Stimulated activated CD4-positive, alpha-beta T cell treated with anti-CD3 and anti-CD28 coated beads, Interleukin-4, amount 100 ng/mL, for 24 hours (primary cell): ENCODE data around the gene HPS4.
A peak's percentile ranks its signal among the peaks of the same experiment; 100 is the strongest.

ENCODE experiments used
- DNase-seq: peaks from one replicate; pipeline ENCODE4 v3.0.0-alpha.2; 2020

The HPS4 gene

GRCh38 chr22:26496456-26496855 lies 12.9 kb upstream of the HPS4 start:
- DNase-seq: no peak

DNA sequence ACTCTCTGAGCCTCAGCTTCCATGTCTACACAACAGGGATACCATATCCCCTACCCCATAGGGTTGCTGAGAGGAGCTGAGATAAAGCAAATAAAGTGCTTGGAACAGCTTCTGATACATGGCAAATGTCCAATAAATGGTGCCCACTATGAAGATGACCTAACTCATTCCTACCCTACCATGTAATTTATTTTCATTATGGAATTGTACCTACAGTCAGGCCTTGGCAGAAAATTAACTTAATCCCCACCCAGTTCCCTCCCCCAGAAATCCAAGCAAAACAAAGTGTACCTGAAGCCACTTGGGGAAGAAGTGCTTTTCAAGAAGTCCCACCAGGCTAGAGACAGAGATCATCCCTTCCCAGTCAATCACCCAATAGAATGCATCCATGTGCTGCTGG lies 10.9 kb upstream of the HPS4 start:
- DNase-seq: no peak

DNA sequence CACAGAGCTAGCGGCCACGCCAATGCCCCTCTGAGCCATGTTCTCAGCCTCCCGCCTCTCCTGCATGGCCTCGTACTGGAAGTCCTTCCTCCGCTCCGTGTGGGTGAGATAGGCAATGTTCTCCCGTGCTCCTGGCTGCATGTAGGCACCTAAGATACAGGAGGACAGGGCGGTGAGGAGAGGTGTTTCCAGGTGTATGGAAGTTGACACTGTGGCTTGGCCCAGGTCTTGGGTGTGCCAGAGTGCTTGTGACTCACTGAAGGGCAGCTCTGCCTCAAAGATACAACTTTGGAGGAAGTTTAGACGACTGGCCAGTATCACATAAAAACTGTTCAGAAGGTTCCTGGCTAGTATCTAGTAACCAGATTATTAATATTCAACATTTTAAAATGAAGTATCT lies 8.6 kb upstream of the HPS4 start:
- no peak for DNase-seq

- no peak for DNase-seq
These were observed 6.0 kb upstream of the HPS4 start for GRCh38 chr22:26489447-26490036.

GRCh38 chr22:26487996-26488395 lies 4.4 kb upstream of the HPS4 start:
- DNase-seq: no peak

- no peak for DNase-seq
These were observed 2.8 kb upstream of the HPS4 start for GRCh38 chr22:26486394-26486793.

DNA sequence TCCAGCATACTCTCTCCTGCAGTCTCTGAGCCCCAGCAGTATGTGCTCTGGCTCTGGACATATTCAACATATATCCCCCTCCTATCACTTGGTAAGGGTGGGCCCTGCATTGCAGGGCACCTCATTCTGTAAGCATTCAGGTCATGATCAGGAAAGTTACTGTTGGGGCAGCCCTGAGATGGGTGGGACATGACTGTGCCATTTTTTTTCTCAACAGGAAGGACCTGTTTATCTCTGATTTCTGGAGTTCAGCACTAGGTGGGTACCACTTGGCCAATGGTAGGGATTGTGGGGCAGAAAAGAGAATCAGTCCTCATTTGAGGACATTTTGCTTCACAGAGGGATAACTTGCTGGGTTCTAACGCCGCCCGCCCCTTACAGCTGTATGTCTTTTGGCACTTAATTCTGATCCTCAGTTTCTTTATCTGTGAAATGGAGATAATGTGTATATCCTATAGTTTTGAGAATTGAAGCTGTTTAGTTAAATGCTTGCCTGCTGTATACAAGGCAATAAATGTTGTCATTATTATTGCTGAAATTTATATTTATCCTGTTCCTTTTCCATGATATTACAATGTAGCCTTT lies 2.3 kb upstream of the HPS4 start:
- DNase-seq: no peak

DNA sequence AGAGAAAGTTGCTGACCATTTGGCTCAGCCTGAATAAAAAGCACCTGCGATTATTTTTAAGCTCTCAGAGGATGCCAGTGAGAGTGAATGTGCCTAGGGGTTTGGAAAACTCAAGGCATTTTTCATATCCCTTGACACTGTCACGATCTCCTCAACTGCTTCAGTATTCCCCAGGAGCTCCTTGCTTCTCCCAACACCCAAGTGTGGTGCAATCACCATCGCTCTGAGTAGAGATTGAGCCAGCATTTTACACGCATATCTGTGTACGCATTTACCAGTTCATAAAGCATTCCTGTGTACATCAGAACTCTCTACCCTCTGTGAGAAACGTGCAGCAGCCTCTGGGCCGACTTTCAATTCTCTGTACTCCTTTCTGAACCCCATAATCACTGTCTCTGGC lies 1.4 kb upstream of the HPS4 start:
- no peak for DNase-seq

DNA sequence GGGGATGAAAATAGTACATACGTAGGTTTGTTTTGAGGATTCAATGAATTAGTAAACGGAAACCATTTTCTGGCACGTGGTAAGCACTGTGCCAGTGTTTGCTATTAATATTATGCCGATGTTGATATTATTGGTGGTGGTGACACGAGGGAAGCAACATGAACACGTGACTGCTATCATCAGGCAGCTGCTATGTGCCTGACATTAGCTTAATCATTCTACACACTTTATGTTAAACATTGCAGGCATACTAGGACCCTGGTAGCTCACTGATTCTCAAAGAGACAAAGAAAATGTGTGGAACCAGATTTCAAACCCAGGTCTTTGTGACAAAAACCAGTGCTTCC lies 750 bp upstream of the HPS4 start:
- peak; percentile 17 for DNase-seq

- DNase-seq: no peak
These were observed 542 bp downstream of the HPS4 start for GRCh38 chr22:26483043-26483438.

- no peak for DNase-seq
These were observed 1.4 kb downstream of the HPS4 start for GRCh38 chr22:26482161-26482560.

GRCh38 chr22:26481694-26482093 lies 1.9 kb downstream of the HPS4 start:
- no peak for DNase-seq

DNA sequence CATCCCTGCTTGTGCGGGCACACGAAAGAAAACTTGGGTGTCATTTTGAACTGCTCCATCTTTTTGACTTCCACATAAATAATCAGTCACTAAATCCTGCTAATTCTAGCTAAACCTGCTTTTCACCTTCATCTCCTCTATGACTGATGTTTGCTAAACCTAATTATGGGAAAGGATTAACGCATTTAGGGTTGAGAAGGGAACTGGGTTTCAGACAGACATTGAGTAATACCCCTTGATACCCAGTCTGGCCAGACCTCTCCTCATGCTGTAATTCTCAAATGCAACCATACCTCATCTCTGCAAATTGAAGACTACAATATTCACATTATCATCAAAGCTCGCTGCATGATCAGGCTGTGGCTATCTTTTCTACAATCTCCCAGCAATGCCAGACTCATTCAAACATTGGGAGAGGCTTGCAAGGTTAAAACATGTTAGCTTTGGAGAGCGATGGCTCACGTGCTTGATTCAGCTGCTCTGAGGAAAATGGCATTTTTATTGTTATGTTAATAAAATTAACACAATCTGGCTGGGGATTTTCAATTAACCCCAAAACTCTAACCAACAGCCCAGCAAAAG lies 2.4 kb downstream of the HPS4 start:
- no peak for DNase-seq

GRCh38 chr22:26480611-26480932 lies 3.0 kb downstream of the HPS4 start:
- DNase-seq: no peak

- DNase-seq: no peak
These were observed 3.6 kb downstream of the HPS4 start for GRCh38 chr22:26479792-26480610.

- DNase-seq: no peak
These were observed 4.4 kb downstream of the HPS4 start for GRCh38 chr22:26479043-26479791.

DNA sequence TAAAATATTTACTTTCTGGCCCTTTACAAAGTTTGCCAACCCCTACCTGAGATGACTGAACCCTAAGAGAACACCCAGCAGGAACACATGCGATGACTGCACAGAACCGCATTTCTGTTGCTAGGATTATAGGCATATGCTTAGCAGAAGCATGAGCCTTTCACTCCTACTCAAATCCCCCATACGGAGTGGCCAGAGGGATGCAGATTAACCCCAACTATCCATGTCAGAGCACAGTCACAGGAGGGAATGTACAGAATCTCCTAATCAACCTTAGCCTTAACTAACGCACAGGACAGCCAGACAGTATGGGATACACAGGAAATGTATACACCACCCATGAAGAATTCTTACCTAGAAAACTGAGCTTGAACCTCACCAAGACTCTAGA lies 6.2 kb downstream of the HPS4 start:
- DNase-seq: no peak

DNA sequence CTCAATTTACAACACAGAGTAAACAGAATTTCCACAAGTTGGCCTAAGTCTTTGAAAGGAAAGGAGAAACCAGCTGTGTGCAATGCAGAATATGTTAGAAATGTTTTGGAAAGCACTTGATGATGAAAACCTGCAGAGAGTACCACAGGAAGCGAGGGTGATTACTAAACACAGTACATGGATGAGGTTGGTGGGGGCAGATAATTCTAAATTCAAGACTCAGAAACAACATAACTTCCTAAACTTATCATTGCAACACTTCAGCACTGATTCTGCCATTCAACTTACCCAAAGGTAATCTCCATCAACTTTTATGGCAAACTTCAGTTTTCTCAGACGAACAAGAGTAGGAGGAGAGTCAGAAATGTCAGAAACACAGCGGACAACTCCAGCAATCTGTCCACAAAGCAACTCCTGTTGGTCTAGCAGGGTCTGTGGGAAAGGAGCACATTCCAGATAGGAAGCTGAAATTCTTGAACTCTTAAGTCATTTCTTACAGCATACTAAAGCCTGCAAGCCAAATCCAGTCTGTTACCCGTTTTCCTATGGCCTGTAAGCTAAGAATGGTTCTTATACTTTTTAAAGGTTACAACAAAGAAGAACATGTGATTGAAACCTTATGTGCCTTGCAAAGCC lies 6.8 kb downstream of the HPS4 start:
- DNase-seq: no peak

DNA sequence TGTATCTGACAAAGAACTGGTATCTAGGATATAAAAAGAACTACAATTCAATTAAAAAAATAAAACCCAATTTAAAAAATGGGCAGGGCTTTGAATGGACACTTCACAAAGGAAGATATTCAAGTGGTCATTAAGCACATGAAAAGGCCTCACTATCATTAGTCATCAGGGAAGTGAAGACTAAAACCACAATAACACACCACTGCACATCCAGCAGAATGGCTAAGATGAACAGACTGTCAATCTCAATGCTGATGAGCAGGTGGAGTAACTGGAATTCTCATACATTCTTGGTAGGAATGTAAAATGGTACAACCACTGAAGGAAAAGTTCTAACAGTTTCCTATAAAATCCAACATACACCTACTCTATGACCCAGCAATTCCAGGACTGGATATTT lies 8.9 kb downstream of the HPS4 start:
- DNase-seq: no peak

GRCh38 chr22:26471522-26471921 lies 12.1 kb downstream of the HPS4 start:
- no peak for DNase-seq

DNA sequence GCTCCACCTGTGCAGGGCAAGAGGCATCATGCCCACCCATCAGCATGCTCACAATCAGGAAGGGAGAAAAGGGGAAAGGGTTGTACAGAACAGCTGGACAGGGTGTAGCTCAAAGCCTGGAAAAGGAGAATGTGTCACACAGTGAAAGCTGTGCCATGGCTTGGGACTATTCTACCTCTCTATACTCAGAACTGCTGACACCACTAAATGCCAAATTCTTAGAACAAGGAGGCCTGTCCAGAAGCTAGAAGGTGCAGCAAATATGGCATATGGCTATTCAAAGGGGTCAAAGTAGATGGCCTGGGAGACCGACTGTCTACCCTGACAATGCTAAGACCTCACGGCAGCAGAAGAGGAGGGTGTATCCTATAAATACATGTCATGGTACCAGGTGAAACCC lies 12.8 kb downstream of the HPS4 start:
- no peak for DNase-seq

DNA sequence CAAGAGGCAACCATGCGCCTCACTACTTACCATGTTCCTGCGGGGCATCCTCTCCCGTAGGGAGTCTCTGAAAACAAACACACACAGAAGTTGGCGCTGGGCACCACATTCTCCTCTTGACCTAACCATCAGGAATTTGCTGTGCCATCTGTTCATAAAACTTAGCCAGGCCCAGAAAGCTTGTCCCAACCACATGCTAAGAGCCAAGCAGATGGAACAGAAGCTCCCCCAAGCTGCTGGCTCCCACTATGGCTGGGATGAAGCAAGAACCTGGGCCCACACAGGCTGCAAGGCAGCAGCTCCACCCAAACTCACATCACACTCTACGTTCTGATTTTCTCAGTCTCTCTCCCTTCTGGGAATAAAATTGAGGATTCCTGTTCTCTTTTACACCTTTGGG lies 17.4 kb downstream of the HPS4 start:
- no peak for DNase-seq

- no peak for DNase-seq
These were observed 19.3 kb downstream of the HPS4 start for GRCh38 chr22:26464312-26464711.
